K562 treated with DMSO at 1 percent for 4 hours (cell line): ENCODE results near the gene PLCB4. TPM values are rescaled to one million over a fixed set of nuclear protein-coding genes. Genes with fewer than 3 reads are reported as not detected.

Experiments used
- total RNA-seq: library from RNA; unstranded; fragments of 300-600 nt; gene quantifications from 2 replicates; pipeline ENCODE4 v1.2.3, GENCODE V29; 2022; ENCODE audit not compliant: insufficient read depth

PLCB4 gene
- 0.33 TPM in 2 replicates for total RNA-seq

DNA sequence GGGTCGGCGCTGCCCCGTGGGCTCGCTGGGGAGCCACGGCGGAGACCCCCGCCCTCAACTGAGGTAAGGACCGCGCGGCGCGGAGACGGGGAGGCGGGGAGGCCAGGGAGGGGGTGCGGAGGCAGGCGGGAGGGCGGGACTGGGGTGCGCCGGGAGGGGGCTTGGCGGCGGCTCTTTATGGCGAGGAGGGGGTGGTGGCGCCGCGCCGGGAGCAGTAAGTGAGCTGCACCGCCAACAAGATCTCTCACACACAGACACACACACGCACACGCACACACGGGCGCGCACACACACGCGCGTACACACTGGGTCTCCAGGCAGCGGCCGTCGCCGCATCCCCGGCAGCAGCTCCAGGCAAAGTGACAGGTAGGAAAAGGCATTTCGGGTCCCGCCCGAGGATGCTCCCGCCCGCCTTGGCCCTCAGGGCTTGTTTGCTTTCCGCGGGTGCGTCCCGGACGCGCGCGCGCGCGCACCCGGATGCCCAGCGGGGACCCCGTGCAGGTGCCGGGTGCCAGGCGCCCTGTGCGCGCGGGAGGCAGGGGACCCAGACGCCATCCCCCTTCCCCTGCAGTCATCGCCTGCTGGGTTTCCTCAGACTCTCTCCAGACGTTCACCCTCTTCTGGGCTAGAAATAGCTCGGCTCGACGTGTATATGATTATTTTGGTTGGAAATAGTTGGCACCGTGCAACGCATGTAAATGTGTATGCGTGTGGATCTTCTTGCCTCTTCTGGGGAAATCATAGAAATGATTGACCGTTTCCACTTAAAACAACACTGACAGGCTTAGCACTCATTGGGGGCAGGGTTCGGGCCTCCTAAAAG, at the start of gene PLCB4:
Gene PLCB4 (plus strand): TSS at position 247 of the 823 bp plus-strand sequence. CDS start 238,728 bp downstream, outside the sequence.

GRCh38 chr20:9514461-9515213, 445.8 kb downstream of the PLCB4 start, which contains the start of gene LAMP5:
LAMP5 (plus strand) TSS chr20:9514590; CDS start chr20:9514853, 263 bp downstream.

